Astrocyte of the spinal cord (primary cell): ENCODE results near the gene WDR19.
"Not testable (repeated sequence)": the region's sequence is repeated elsewhere in the genome, so short reads cannot be mapped to it uniquely, and the experiment has no call there.

ENCODE experiments used
- DNase-seq: peaks from one replicate; pipeline ENCODE4 v3.0.0; 2011; ENCODE audit warnings: low read depth, low spot score
- H3K4me3 ChIP-seq: 2 replicates; pipeline ENCODE4 v1.5.1; 2011; ENCODE audit warnings: low read depth, mild to moderate bottlenecking, low read length, moderate library complexity
- in situ Hi-C: cut with HindIII; loops from 2 replicates; pipeline ENCODE4 v1.10.0; 2017; ENCODE audit warnings: low sequenced_read_pairs
- TF ChIP-seq, protein P1 (sequence below): IDR thresholded peaks from 2 replicates; pipeline ENCODE4 v1.5.1; 2012; ENCODE audit warnings: low read depth, mild to moderate bottlenecking, low read length, inconsistent platforms

The WDR19 gene

DNA sequence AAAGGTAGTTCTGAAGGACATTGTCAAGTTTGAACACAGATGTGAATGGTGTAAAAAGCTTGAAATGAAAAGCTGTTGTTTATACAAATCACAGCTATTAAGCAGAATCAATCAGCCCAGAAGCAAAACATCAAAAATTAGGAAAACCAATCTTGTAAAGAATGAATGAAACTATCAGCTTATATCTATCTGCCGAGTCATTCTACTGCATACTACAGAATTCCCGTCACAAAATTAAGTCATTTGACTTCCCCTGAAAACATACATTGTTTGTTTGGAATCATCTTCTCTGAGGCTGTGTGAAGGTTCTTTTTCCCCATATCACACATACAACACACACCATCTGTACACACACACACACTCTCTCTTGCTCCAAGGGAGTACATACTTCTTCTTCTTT lies 103.5 kb downstream of the WDR19 start:
- DNase-seq: no peak
- no peak overlapping the region for H3K4me3 ChIP-seq
- TF ChIP-seq, protein P1, sequence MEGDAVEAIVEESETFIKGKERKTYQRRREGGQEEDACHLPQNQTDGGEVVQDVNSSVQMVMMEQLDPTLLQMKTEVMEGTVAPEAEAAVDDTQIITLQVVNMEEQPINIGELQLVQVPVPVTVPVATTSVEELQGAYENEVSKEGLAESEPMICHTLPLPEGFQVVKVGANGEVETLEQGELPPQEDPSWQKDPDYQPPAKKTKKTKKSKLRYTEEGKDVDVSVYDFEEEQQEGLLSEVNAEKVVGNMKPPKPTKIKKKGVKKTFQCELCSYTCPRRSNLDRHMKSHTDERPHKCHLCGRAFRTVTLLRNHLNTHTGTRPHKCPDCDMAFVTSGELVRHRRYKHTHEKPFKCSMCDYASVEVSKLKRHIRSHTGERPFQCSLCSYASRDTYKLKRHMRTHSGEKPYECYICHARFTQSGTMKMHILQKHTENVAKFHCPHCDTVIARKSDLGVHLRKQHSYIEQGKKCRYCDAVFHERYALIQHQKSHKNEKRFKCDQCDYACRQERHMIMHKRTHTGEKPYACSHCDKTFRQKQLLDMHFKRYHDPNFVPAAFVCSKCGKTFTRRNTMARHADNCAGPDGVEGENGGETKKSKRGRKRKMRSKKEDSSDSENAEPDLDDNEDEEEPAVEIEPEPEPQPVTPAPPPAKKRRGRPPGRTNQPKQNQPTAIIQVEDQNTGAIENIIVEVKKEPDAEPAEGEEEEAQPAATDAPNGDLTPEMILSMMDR: no peak
- in situ Hi-C loops: no loop called here

DNA sequence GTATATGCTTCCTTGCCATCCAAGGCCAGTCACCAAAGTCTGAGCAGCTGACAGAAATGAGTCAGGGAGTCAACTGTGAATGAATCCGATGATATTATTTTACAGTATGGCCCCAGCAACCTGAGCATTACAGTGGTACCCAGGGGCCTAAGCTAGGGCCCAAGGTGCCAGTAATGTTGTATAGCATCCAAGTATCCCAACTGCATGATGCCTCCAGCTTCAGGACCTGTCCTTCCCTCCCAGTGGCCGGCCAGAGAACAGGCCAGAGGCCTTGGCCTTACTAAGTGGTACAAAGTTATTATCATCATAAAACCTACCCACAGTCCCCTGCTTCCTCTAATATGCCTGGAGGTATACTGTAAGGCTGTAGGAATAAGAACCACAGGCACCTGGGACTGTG lies 103.9 kb downstream of the WDR19 start:
- in situ Hi-C loops: no loop called here
- TF ChIP-seq, protein P1: no peak
- DNase-seq: no peak
- no peak overlapping the region for H3K4me3 ChIP-seq

DNA sequence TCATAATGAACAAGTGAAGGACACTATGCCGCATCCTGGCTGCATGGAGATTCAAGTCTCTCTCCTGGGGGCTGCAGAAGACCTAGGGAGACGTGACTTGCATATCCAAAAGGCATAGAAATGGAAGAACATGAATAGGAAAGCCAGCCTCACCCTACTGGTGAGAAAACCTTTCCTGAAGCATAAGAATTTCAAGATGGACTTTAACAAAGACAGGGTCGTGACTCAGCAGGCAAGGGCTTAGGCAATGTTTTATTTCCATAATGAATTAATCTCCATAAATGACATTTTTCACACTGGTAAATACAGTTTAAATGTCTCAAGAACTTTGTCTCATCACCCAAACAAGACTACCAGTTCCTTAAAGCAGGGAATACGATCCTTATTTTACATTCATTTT lies 104.9 kb downstream of the WDR19 start:
- TF ChIP-seq, protein P1: no peak

DNA sequence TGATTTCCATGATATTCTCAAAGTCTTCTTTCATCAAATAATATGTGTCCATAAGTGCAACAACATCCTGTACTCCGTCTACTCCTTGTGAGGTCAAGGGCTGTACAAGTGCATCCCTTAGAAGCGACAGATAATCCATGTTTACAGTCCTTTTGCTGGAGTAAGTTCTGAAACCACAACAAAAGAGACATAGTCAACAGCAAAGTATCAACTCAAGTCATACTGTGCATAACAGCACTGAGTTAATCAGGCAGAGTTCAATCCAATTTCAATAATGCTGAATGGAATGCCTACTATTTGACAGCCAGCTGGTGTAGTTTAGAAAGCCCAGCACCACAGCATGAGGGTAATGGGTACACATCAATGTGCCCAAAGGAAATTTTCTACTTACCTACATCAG lies 109.4 kb downstream of the WDR19 start:
- in situ Hi-C loops: no loop called here
- no peak overlapping the region for H3K4me3 ChIP-seq
- TF ChIP-seq, protein P1: no peak
- DNase-seq: no peak

More for the DNA sequence above, 104.9 kb downstream of the WDR19 start:
- in situ Hi-C loops: no loop called here
- no peak for DNase-seq
- no peak overlapping the region for H3K4me3 ChIP-seq

DNA sequence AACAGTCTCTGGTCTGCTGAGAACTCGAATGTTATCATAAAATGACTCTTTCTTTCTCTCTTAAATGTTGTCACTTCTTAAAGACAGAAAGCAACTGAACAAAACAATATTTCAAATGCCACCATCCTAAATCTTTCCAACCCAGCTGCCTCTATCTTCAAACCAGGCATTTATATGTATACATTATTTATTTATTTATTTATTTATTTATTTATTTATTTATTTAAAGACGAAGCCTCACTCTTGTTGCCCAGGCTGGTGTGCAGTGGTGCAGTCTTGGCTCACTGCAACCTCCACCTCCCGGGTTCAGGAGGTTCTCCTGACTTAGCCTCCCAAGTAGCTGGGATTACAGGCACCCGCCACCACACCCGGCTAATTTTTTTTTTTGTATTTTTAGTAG lies 110.1 kb downstream of the WDR19 start:
- H3K4me3 ChIP-seq, in situ Hi-C loops, DNase-seq: not testable (repeated sequence)

DNA sequence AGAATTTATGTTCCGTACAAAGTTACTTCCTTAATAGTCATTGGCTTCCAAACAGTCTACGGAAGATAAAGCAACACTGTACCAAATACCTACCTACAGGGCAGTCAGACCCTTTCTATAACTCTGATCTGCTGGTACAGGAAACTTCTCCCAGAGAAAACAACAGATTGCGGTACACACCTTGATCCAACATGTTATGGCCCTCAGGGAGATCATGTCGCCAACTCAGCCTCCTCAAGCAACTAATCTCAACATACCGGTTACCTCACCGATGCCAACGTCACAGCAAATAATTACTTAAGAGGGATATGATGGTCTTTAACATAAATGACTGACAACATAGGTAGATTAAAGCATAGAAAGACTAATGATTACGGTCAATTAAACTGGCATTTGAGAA lies 113.5 kb downstream of the WDR19 start:
- H3K4me3 ChIP-seq: no peak overlapping the region
- in situ Hi-C loops: no loop called here
- TF ChIP-seq, protein P1: no peak
- no peak for DNase-seq

DNA sequence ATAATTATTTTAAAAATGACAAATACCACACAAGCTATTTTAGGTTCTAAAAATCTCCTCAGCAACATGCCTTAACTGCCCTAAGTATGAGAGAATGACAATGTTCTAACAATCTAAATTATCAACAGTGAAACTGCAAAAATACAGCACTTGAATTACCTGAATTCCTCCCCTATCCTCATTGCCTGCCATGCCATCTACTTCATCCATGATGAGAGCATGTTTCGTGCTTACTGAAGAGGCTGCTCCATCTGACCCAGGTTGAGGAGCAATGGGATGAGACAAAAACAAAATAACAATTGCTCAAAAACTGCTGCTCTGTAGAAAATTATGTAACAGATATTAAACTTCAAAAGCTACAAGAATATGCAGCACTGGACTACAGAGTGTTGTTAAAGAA lies 120.6 kb downstream of the WDR19 start:
- no peak for DNase-seq
- H3K4me3 ChIP-seq: no peak overlapping the region
- in situ Hi-C loops: no loop called here
- TF ChIP-seq, protein P1: no peak
